Stomach (tissue), 4 donors: ENCODE data around the gene DCST1.

Source experiments
- CTCF ChIP-seq, 7 experiments: fragments of 450-650 bp in 4 of 7; fragments of 200-600 bp in 3 of 7; sonication (generic) in 3 of 7; IDR thresholded peaks; one replicate each; pipeline ENCODE4 v1.5.1; 2016 to 2019; ENCODE audit warnings: antibody characterized with exemption in 7 of 7, control low read depth in 2 of 7, mild to moderate bottlenecking in 1 of 7
- EP300 ChIP-seq: sonication (generic); formaldehyde crosslinking; IDR thresholded peaks from one replicate; pipeline ENCODE4 v1.6.1; 2017; ENCODE audit warnings: antibody characterized with exemption
- POLR2A ChIP-seq, 4 donors: fragments of 450-650 bp; IDR thresholded peaks; one replicate each; pipeline ENCODE4 v1.6.1; 2016; ENCODE audit warnings: antibody characterized with exemption in 4 of 4, control low read depth in 2 of 4, mild to moderate bottlenecking in 1 of 4, moderate library complexity in 1 of 4

- TF ChIP-seq CTCF (IDR thresholded peaks at IDR 0.05), result no peak
- TF ChIP-seq EP300, result no peak
- TF ChIP-seq POLR2A (IDR thresholded peaks at IDR 0.05), result no peak
These were observed 24.4 kb upstream of the DCST1 start for GRCh38 chr1:155009221-155009711.
